ENCODE data around the gene DENND4B. TPM values are rescaled to one million over a fixed set of nuclear protein-coding genes. Genes with fewer than 3 reads are reported as not detected.

DENND4B gene
- total and polyA plus RNA-seq, 9 of the 15 experiments (the other 6 are each of a cell fraction or from before 2014, with no cell fraction given), result 9.5 to 80.5 (median 23.1) TPM

GRCh38 chr1:153944005-153944826 is 2.3 kb downstream of the DENND4B start (continued):
- no peak for TF ChIP-seq RREB1 (CRISPR knock-in tag; IDR thresholded peaks at IDR 0.05)
- no peak for TF ChIP-seq MEF2D (tag; conservative IDR thresholded peaks at IDR 0.05; ENCODE audit: low read depth)
- no peak for TF ChIP-seq C11orf30 (IDR thresholded peaks at IDR 0.05; ENCODE audit: low read depth)
- no peak for TF ChIP-seq HDGF (IDR thresholded peaks at IDR 0.05)
- no peak for TF ChIP-seq NCOA2 (IDR thresholded peaks at IDR 0.05; ENCODE audit: partially characterized antibody in 2 of 2)
- TF ChIP-seq MED1 (CRISPR knock-in tag; IDR thresholded peaks at IDR 0.05; ENCODE audit: borderline replicate concordance), result no peak
- TF ChIP-seq ZKSCAN3 (CRISPR knock-in tag; IDR thresholded peaks at IDR 0.05), result no peak
- no peak for TF ChIP-seq SREBF2 (CRISPR knock-in tag; IDR thresholded peaks at IDR 0.05)
- no peak for TF ChIP-seq ZNF780A (CRISPR knock-in tag; IDR thresholded peaks at IDR 0.05)
- TF ChIP-seq ZNF79 (CRISPR knock-in tag; IDR thresholded peaks at IDR 0.05; ENCODE audit: low read depth), result no peak
- no peak for TF ChIP-seq JUND (IDR thresholded peaks at IDR 0.05; ENCODE audit: borderline replicate concordance, low read depth, low read length)
- peak; percentile 35; the same call in 1 of the 3 replicates for TF ChIP-seq JUND (tag; IDR thresholded peaks at IDR 0.05; ENCODE audit: borderline replicate concordance, low read depth, low read length)
- no peak for TF ChIP-seq GATAD2B (IDR thresholded peaks at IDR 0.05; ENCODE audit: borderline replicate concordance)
- no peak for TF ChIP-seq ZSCAN32 (CRISPR knock-in tag; IDR thresholded peaks at IDR 0.05)
- TF ChIP-seq NUFIP1 (IDR thresholded peaks at IDR 0.05; ENCODE audit: partially characterized antibody), result no peak
- no peak for TF ChIP-seq ATF1 (CRISPR knock-in tag; IDR thresholded peaks at IDR 0.05)
- peak; percentile 96 for TF ChIP-seq ATF1 (tag; IDR thresholded peaks at IDR 0.05)
- TF ChIP-seq PRMT5 (CRISPR knock-in tag; IDR thresholded peaks at IDR 0.05), result no peak
- no peak for TF ChIP-seq COPS2 (conservative IDR thresholded peaks at IDR 0.05)
- no peak for TF ChIP-seq ZNF696 (CRISPR knock-in tag; conservative IDR thresholded peaks at IDR 0.05)
- peak; percentile 91 for TF ChIP-seq CREM (IDR thresholded peaks at IDR 0.05; ENCODE audit: low read depth)
- TF ChIP-seq POLR2AphosphoS5 (IDR thresholded peaks at IDR 0.05; ENCODE audit: control insufficient read depth, insufficient read depth, low read depth, low read length), result 0 out of 2 replicates have a peak, but pooled peaks have one; percentile 9
- TF ChIP-seq DACH1 (IDR thresholded peaks at IDR 0.05; ENCODE audit: partially characterized antibody), result no peak
- TF ChIP-seq ZBTB12 (CRISPR knock-in tag; IDR thresholded peaks at IDR 0.05), result peak; percentile 58; the same call in 1 of the 2 replicates
- TF ChIP-seq CXXC5 (CRISPR knock-in tag; IDR thresholded peaks at IDR 0.05), result no peak

Measured in K562 (cell line).